Trophoblast cell (in vitro differentiated cells and primary cell): ENCODE measurements around the gene PRTN3.

Experiments
- DNase-seq, 2 donors: peaks; one replicate each; pipeline ENCODE4 v3.0.0-alpha.2; 2016
- H2AFZ ChIP-seq: 2 replicates; pipeline ENCODE4 v1.6.1; 2013; ENCODE audit warnings: low read length, moderate library complexity, mild to moderate bottlenecking; ENCODE audit not compliant: insufficient read depth, poor library complexity
- H2AK5ac ChIP-seq: 2 replicates; pipeline ENCODE4 v1.6.1; 2013; ENCODE audit warnings: mild to moderate bottlenecking, low read length
- H2BK120ac ChIP-seq: 2 replicates; pipeline ENCODE4 v1.6.1; 2013; ENCODE audit warnings: low read length, mild to moderate bottlenecking, moderate library complexity; ENCODE audit not compliant: insufficient read depth, poor library complexity
- H2BK12ac ChIP-seq: 2 replicates; pipeline ENCODE4 v1.6.1; 2013; ENCODE audit warnings: mild to moderate bottlenecking, low read length, moderate library complexity
- H2BK5ac ChIP-seq: 2 replicates; pipeline ENCODE4 v1.6.1; 2013; ENCODE audit warnings: low read length, low read depth, moderate library complexity, mild to moderate bottlenecking; ENCODE audit not compliant: poor library complexity
- H3K14ac ChIP-seq: 2 replicates; pipeline ENCODE4 v1.6.1; 2013; ENCODE audit warnings: mild to moderate bottlenecking, low read length
- H3K18ac ChIP-seq: 2 replicates; pipeline ENCODE4 v1.6.1; 2013; ENCODE audit warnings: mild to moderate bottlenecking, low read length
- H3K23ac ChIP-seq: 2 replicates; pipeline ENCODE4 v1.6.1; 2013; ENCODE audit warnings: low read length
- H3K27ac ChIP-seq: 2 replicates; pipeline ENCODE4 v1.5.1; 2013; ENCODE audit warnings: low read depth, mild to moderate bottlenecking, inconsistent platforms, low read length, moderate library complexity
- H3K27me3 ChIP-seq: 2 replicates; pipeline ENCODE4 v1.6.1; 2013; ENCODE audit warnings: inconsistent platforms, mild to moderate bottlenecking, low read length, moderate library complexity; ENCODE audit not compliant: insufficient read depth
- H3K36me3 ChIP-seq, 2 experiments: 1 replicate in 1 of 2; 2 replicates in 1 of 2; pipeline ENCODE4 v1.6.1; 2013; ENCODE audit warnings: low read length in 2 of 2, mild to moderate bottlenecking in 2 of 2, moderate library complexity in 1 of 2; ENCODE audit not compliant: insufficient read depth in 2 of 2, control insufficient read depth in 1 of 2
- H3K4ac ChIP-seq: 2 replicates; pipeline ENCODE4 v1.6.1; 2013; ENCODE audit warnings: low read depth, mild to moderate bottlenecking, low read length, moderate library complexity
- H3K4me1 ChIP-seq, 2 experiments: 1 replicate in 1 of 2; 2 replicates in 1 of 2; pipeline ENCODE4 v1.6.1; 2013; ENCODE audit warnings: low read length in 2 of 2, mild to moderate bottlenecking in 2 of 2, moderate library complexity in 1 of 2; ENCODE audit not compliant: insufficient read depth in 2 of 2, control insufficient read depth in 1 of 2
- H3K4me2 ChIP-seq: 2 replicates; pipeline ENCODE4 v1.6.1; 2013; ENCODE audit warnings: inconsistent platforms, mild to moderate bottlenecking, low read length, moderate library complexity
- H3K4me3 ChIP-seq: 2 replicates; pipeline ENCODE4 v1.5.1; 2013; ENCODE audit warnings: mild to moderate bottlenecking, low read depth, low read length, inconsistent platforms
- H3K79me1 ChIP-seq: one replicate; pipeline ENCODE4 v1.6.1; 2013; ENCODE audit warnings: low read length
- H3K79me2 ChIP-seq: 2 replicates; pipeline ENCODE4 v1.6.1; 2013; ENCODE audit warnings: low read length, mild to moderate bottlenecking; ENCODE audit not compliant: control insufficient read depth, insufficient read depth, poor library complexity
- H3K9ac ChIP-seq: 2 replicates; pipeline ENCODE4 v1.6.1; 2013; ENCODE audit warnings: mild to moderate bottlenecking, low read length
- H3K9me3 ChIP-seq: 2 replicates; pipeline ENCODE4 v1.6.1; 2013; ENCODE audit warnings: low read depth, mild to moderate bottlenecking, control low read depth, inconsistent platforms, low read length; ENCODE audit not compliant: insufficient read depth
- H4K12ac ChIP-seq: 2 replicates; pipeline ENCODE4 v1.6.1; 2013; ENCODE audit warnings: low read depth, mild to moderate bottlenecking, low read length, moderate library complexity
- H4K8ac ChIP-seq: 2 replicates; pipeline ENCODE4 v1.6.1; 2013; ENCODE audit warnings: low read depth, mild to moderate bottlenecking, low read length, moderate library complexity
- H4K91ac ChIP-seq: one replicate; pipeline ENCODE4 v1.6.1; 2013; ENCODE audit warnings: low read depth, mild to moderate bottlenecking, low read length, moderate library complexity
- WGBS: extraction: QIAGEN DNeasy Blood & Tissue Kit; methylation state at CpG from one replicate; pipeline ENCODE4 v1.1.7; 2013; ENCODE audit warnings: missing lambda C conversion rate; ENCODE audit not compliant: insufficient read length, insufficient coverage; ENCODE audit errors: extremely low coverage; 5-methylcytosine and 5-hydroxymethylcytosine counted together

The PRTN3 gene

DNA sequence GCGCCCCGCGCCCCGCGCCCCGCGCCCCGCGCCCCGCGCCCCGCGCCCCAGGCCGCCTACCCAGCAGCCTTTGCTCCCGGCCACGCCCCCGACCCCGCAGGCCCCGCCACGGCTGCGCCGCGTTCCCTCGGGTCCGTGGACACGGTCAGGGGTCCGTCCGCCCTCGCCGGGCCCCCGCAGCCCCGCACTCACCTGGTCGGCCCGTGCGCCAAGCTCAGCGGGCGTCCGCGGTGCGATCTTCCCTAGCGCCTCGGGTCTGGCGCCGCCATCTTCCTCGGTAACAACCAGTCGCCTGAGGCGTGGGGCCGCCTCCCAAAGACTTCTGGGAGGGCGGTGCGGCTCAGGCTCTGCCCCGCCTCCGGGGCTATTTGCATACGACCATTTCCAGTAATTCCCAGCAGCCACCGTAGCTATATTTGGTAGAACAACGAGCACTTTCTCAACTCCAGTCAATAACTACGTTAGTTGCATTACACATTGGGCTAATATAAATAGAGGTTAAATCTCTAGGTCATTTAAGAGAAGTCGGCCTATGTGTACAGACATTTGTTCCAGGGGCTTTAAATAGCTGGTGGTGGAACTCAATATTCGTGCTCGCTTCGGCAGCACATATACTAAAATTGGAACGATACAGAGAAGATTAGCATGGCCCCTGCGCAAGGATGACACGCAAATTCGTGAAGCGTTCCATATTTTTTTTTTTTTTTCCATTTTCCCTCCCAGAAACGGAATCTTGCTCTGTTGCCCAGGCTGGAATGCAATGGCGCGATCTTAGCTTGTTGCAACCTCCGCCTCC lies 52.3 kb downstream of the PRTN3 start, which contains the start of the genes MED16 and RNU6-9:
TSS of gene MED16 (minus strand) at position 294 of the 796 bp plus-strand sequence. CDS start 2,056 bp downstream, outside the sequence.
TSS of gene RNU6-9 (plus strand) at position 591 of the 796 bp plus-strand sequence.
- peak within 1 kb of the TSS; percentile 98 for H3K4ac ChIP-seq
- peaks cover 29 to 41% of the 10 kb centered on the region in 2 experiments for H3K36me3 ChIP-seq
- H3K9ac ChIP-seq = peak within 1 kb of the TSS; percentile 78
- H3K4me2 ChIP-seq = peak within 1 kb of the TSS; percentile 70
- peak; percentile 94 to 97 for DNase-seq
- peaks cover 4% of the 10 kb centered on the region for H3K79me2 ChIP-seq
- peak within 1 kb of the TSS; percentile 100 for H2AFZ ChIP-seq
- H3K18ac ChIP-seq = peak within 1 kb of the TSS; percentile 100
- H3K27ac ChIP-seq = peak within 1 kb of the TSS; percentile 94
- no peaks in the 10 kb centered on the region for H3K27me3 ChIP-seq
- H2BK12ac ChIP-seq = peak within 1 kb of the TSS; percentile 92
- H4K8ac ChIP-seq = peak within 1 kb of the TSS; percentile 100
- H3K14ac ChIP-seq = peak within 1 kb of the TSS; percentile 100
- H4K12ac ChIP-seq = peak within 1 kb of the TSS; percentile 97
- peak within 1 kb of the TSS; percentile 100 for H2BK5ac ChIP-seq
- H2BK120ac ChIP-seq = peak within 1 kb of the TSS; percentile 100
- H2AK5ac ChIP-seq = peak within 1 kb of the TSS; percentile 81
- no CpG with 5 or more reads among the region's 69 CpGs for WGBS
- H4K91ac ChIP-seq = peak within 1 kb of the TSS; percentile 99
- peaks cover 10% of the 10 kb centered on the region for H3K79me1 ChIP-seq
- H3K4me1 ChIP-seq = peaks cover 5 to 7% of the 10 kb centered on the region in 2 experiments
- H3K4me3 ChIP-seq = peak within 1 kb of the TSS; percentile 86
- H3K23ac ChIP-seq = no peak within 1 kb of the TSS
- H3K9me3 ChIP-seq = no peaks in the 10 kb centered on the region

DNA sequence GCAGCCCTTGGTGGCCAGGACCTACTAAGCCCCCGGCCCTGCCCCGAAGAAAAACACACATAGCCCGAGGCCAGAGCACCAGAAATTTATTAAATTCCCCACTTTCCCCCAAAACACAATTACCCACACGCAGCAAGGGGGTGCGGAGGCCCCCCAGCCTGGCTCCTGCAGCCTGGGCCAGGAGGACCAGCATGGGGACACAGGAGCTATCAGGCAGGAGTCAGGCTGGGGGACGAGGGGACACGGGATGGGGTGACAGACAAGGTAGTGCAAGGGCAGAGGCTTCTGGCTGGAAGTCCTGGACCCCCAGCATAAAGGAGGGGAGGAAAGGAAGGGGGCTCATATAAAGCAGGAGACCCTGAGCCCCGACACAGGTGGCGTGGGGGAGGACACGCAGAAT lies 55.6 kb downstream of the PRTN3 start:
- Histone ChIP-seq H3K4ac (no peak overlapping the region), H3K79me1 (peaks cover 10% of the 10 kb centered on the region), H2BK5ac (no peak overlapping the region), H3K23ac (no peak overlapping the region), H3K14ac (no peak overlapping the region), H3K9me3 (peaks cover 3% of the 10 kb centered on the region), H3K27me3 (no peaks in the 10 kb centered on the region), H3K4me2 (no peak overlapping the region), H3K36me3 (peaks cover 30 to 35% of the 10 kb centered on the region in 2 experiments), H2BK12ac (no peak overlapping the region), H3K4me1 (peaks cover 5 to 7% of the 10 kb centered on the region in 2 experiments), H3K27ac (no peak overlapping the region), H2BK120ac (no peak overlapping the region), H3K79me2 (peaks cover 4% of the 10 kb centered on the region), H2AFZ (no peak overlapping the region), H3K9ac (no peak overlapping the region), H4K91ac (no peak overlapping the region), H4K8ac (no peak overlapping the region), H4K12ac (no peak overlapping the region), H3K18ac (no peak overlapping the region), H2AK5ac (no peak overlapping the region), H3K4me3 (no peak overlapping the region)
- no CpG with 5 or more reads among the region's 10 CpGs for WGBS
- no peak for DNase-seq

DNA sequence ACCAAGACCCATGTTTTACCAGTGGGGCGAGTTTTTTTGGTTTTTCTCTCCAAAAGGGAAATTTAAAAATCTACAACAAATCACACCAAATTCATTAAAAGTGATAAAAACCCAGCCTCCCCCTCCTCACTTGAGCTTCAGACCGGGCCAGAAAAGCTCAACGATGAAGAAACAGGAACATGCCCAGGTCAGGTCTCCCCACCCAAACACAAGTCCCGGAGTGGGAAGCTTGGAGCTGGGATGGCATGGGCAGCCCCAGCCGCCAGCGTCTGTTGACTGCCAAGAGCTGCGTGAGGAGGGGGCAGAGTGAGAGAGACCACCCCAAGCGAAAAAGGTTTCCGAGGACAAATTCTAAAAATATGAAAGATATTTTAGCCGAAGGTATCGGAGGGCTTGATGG lies 56.2 kb downstream of the PRTN3 start:
- no peak overlapping the region for H2BK120ac ChIP-seq
- peaks cover 34 to 39% of the 10 kb centered on the region in 2 experiments for H3K36me3 ChIP-seq
- H3K4me1 ChIP-seq = peaks cover 5 to 7% of the 10 kb centered on the region in 2 experiments
- H3K9ac ChIP-seq = no peak overlapping the region
- peaks cover 10% of the 10 kb centered on the region for H3K79me1 ChIP-seq
- no peaks in the 10 kb centered on the region for H3K27me3 ChIP-seq
- H3K4me3 ChIP-seq = no peak overlapping the region
- H3K4ac ChIP-seq = no peak overlapping the region
- no peak overlapping the region for H4K91ac ChIP-seq
- no peak for DNase-seq
- no peak overlapping the region for H3K14ac ChIP-seq
- no peak overlapping the region for H4K12ac ChIP-seq
- H3K18ac ChIP-seq = no peak overlapping the region
- WGBS = no CpG with 5 or more reads among the region's 11 CpGs
- H4K8ac ChIP-seq = no peak overlapping the region
- H2AFZ ChIP-seq = no peak overlapping the region
- H3K4me2 ChIP-seq = no peak overlapping the region
- no peak overlapping the region for H2AK5ac ChIP-seq
- H3K23ac ChIP-seq = no peak overlapping the region
- no peak overlapping the region for H2BK5ac ChIP-seq
- H3K79me2 ChIP-seq = peaks cover 4% of the 10 kb centered on the region
- no peak overlapping the region for H2BK12ac ChIP-seq
- H3K27ac ChIP-seq = no peak overlapping the region
- H3K9me3 ChIP-seq = peaks cover 3% of the 10 kb centered on the region

DNA sequence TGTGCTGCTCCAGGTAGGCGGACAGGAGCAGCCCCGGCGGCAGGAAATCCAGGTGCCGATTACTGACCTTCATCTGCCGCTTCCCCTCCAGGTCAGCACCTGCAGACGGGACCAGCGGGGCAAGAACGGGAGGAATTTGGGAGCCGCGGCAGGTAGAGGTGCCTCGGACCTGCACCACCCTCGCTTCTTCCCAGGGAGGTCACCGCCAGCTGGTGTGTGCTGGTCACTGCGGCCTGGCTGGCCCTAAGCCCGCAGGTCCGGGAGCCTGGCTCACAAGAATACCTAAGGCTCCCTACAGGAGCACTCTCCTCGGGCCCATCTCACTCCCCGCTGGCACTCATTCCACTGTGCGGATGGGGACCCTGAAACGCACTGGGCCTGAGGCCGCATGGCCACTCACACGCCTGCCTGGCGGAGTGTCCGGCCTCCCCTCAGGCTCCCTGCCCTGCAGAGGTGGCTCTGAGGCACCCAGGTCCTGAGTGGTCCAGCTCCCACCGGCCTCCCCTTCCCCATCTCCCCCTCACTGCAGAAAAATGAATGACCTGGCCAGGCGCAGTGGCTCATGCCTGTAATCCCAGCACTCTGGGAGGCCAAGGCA lies 56.7 kb downstream of the PRTN3 start:
- DNase-seq = peak; percentile 80 to 83
- peaks cover 2% of the 10 kb centered on the region for H3K79me2 ChIP-seq
- no peak overlapping the region for H2BK12ac ChIP-seq
- no peak overlapping the region for H2BK5ac ChIP-seq
- H3K9me3 ChIP-seq = peaks cover 3% of the 10 kb centered on the region
- H4K8ac ChIP-seq = no peak overlapping the region
- WGBS = no CpG with 5 or more reads among the region's 26 CpGs
- no peak overlapping the region for H4K12ac ChIP-seq
- no peaks in the 10 kb centered on the region for H3K27me3 ChIP-seq
- peaks cover 35 to 39% of the 10 kb centered on the region in 2 experiments for H3K36me3 ChIP-seq
- H3K4me3 ChIP-seq = no peak overlapping the region
- no peak overlapping the region for H3K14ac ChIP-seq
- no peak overlapping the region for H2AFZ ChIP-seq
- H3K79me1 ChIP-seq = peaks cover 5% of the 10 kb centered on the region
- no peak overlapping the region for H3K9ac ChIP-seq
- no peak overlapping the region for H2BK120ac ChIP-seq
- H4K91ac ChIP-seq = no peak overlapping the region
- no peak overlapping the region for H3K4me2 ChIP-seq
- no peak overlapping the region for H3K27ac ChIP-seq
- H3K18ac ChIP-seq = no peak overlapping the region
- no peak overlapping the region for H3K23ac ChIP-seq
- no peak overlapping the region for H2AK5ac ChIP-seq
- H3K4ac ChIP-seq = no peak overlapping the region
- H3K4me1 ChIP-seq = peaks cover 4 to 5% of the 10 kb centered on the region in 2 experiments
